Measurements from ENCODE around the gene ABL1.
"Not testable (repeated sequence)": the region's sequence is repeated elsewhere in the genome, so short reads cannot be mapped to it uniquely, and the experiment has no call there.

Gene ABL1

DNA sequence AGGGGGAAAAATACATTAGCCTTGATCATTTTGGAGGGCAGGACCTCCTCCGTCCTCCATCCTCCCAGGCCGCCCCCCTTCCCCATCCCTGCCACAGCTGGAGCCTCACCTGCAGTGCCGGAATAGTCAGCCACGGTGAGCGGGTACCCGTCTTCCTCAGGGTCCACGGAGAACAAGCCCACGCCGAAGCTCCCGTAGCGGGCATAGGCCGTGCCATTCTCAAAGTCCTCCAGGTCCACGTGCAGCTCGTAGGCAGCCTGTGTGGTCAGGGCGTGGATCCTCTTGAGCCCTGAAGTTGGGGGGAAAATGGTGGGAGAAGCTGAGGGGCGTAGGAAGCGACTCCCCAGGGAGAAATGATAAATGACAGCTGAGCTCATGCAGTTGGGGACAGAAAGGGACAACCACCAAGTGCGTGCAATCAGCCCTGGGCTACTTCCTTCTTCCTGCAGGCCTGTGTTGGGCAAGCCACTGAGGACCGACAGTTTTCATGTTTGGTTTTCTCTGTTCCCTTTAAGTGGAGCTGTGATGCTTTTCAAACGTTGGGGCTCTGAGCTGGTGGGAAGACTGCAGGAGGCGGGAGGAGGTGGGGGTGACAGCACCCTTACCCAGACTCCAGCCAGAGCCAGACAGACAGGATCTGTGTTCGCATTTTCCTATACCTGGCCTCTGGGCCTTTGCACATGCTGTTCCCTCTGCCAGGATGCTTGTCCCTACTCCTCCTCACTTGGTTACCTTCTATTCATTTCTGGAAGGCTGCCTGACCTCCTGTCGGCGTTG is 70.3 kb downstream of the ABL1 start:
- DNase-seq: no peak

DNA sequence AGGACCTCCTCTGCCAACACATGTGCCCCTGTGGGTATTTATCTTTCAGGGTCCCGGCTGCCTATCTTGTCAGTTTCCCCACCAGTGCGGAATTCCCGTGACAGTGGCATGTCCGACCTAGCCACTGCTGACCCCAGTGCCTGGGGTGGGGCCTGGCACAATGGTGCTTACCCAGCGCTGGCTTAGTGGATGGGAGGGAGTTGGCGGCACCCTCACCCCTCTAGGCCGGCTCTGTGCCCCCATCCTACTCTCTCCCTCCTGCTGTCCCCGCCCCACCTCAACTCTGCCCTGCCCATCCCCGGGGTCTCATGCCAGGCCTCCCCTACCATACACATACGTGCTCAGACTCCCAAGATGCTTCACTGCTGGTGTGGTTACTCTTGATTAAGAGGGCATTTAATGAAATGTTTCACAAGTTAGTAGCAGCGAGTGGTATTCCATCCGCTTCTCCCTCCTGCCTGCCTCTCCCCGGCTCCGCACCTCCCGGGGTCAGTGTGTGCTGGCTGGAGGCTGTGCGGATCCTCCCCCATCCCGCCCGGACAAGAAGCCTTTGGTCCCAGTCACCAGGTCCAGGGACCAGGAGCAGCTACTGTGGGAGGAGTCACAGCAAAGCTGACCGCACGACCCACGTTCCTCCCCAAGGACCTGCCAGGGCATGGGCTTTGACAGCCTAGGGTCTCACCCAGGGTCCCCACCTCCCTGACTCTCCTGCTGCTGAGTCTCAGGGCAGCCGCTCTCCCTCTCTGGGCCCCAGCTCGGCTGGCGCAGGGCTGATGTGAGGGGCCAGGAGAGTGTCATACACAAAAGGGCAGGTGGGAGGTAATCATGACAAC is 71.1 kb downstream of the ABL1 start:
- no peak for DNase-seq

DNA sequence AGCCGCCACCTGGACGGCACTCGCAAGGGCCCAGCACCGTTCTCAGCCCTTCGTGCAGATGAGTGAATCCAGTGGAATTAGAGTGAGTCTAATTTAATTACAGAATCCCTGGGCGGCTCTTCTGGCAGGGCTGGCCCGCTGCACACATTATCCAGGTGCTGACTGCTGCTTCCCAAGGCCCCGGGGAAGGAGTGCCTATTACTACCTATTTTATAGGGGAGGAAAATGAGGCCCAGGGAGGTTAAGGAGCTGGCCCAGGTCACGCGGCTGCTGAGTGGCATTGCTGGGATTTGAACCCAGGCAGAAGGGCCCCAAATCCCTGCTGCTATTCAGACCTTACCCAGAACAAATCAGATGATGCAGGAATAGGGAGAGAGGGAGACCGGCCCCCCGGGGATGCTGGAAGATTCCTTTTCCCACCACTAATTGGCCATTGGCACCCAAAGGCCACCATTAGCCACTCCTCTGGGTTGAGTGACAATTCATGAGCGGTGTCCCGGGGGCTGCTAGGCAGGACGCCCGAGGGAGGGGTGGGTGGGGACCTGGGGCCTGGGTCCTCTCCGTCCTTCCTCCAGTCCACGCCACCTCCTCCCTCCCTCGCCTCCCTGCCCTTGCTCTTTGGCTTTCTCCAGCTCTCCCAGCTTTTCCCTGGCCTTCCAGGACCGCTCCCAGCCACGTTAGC is 71.8 kb downstream of the ABL1 start:
- DNase-seq: no peak

DNA sequence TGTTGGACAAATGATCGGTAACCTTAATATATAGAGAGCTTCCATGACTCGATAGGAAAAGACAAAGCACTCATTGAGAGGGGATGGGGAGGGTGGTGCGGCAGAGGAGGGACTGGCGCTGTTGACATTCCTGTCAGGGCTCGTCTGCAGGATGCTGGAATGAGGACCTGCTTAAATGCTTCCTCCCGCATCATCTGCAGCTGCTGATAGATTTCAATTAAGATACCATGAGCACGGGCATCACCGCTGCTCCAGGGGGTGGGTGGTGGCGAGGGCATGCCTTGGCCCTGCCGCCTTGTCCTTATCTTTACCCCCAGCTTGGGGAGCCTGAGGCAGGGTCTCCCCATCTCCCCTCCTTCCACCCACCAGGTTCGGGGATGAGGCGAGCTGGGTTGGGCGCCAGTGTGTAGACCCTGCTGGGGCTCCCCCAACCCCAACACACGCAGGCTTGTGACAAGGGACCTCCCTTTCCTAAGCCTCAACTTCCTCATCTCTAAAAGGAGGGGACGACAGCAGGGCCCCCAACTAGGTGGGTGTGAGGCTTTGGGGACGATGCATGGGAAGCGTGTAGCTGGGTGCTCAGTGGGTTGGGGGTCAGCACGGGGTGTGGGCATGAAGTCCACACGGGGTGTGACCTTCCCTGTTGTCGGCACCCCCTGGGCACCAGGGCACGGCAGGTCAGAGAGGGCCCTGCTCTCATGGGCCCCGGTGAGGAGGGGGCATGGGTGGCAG is 73.3 kb downstream of the ABL1 start:
- no peak for DNase-seq

DNA sequence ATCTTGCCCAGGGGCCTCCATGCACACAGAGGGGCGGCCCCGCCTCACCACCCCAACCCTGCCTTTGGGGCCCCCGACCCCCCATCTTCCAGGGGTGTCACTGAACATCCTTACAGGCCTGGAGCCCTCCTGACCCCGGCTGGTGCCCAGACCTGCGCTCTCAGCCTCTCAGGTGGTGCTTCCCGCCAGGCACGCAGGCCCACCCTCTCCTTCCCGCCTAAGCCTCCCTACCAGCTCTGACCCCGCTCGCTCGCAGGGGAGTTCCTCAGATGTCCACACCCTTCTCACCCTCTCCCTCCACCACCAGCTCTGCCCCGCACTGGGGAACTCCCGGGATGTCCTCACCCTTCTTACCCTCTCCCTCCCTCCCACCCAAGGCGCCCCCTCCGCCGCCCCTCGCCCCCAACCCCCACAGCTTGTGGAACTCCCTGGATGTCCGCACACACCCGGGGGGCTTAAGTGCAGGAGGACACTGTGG is 73.9 kb downstream of the ABL1 start:
- DNase-seq: no peak

DNA sequence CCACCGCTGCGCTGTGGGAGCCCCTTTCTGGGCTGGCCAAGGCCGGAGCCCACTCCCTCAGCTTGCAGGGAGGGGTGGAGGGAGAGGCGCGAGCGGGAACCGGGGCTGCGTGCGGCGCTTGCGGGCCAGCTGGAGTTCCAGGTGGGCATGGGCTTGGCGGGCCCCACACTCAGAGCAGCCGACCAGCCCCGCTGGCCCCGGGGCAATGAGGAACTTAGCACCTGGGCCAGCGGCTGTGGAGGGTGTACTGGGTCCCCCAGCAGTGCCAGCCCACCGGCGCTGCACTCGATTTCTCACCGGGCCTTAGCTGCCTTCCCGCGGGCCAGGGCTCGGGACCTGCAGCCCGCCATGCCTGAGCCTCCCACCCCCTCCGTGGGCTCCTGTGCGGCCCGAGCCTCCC is 75.0 kb downstream of the ABL1 start:
- not testable (repeated sequence) for DNase-seq

DNA sequence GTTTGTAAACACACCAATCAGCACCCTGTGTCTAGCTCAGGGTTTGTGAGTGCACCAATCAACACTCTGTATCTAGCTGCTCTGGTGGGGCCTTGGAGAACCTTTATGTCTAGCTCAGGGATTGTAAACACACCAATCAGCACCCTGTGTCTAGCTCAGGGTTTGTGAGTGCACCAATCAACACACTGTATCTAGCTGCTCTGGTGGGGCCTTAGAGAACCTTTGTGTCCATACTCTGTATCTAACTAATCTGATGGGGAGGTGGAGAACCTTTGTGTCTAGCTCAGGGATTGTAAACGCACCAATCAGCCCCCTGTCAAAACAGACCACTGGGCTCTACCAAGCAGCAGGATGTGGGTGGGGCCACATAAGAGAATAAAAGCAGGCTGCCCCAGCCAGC is 75.6 kb downstream of the ABL1 start:
- DNase-seq: not testable (repeated sequence)

DNA sequence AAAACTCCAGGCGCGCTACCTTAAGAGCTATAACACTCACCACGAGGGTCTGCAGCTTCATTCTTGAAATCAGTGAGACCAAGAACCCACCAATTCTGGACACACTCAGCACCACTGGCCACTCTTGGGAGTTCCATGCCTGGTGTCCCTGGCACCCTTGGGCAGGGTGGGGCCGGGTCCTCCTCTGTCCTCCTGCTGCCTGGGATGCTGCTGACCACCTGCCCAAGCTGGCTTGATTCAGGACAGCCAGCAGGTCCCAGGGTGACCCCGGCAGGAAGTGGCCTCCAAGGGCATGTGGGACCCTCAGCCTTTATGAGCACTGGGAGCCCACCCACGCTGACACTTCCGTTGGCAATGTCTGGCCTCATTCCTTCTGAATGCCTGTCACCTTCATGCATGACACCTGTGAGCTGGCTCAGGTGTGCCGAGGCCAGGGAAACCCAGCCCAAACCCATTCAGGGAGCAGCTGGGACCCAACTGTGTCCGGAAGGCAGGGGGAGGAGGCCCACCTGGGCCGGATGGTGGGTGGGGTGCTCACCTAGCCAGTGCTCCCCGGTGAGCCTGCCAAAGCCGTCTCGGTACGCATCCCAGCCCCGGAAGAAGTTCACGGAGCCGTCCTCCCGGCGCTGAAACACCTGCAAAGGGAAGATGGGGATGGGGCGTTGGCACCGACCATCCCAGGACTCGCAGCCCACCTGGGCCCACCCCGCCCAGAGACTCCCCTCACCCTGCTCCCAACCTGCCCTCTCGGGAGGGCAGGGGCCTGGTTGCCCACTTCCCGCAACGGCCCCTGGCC is 76.4 kb downstream of the ABL1 start:
- DNase-seq: no peak

DNA sequence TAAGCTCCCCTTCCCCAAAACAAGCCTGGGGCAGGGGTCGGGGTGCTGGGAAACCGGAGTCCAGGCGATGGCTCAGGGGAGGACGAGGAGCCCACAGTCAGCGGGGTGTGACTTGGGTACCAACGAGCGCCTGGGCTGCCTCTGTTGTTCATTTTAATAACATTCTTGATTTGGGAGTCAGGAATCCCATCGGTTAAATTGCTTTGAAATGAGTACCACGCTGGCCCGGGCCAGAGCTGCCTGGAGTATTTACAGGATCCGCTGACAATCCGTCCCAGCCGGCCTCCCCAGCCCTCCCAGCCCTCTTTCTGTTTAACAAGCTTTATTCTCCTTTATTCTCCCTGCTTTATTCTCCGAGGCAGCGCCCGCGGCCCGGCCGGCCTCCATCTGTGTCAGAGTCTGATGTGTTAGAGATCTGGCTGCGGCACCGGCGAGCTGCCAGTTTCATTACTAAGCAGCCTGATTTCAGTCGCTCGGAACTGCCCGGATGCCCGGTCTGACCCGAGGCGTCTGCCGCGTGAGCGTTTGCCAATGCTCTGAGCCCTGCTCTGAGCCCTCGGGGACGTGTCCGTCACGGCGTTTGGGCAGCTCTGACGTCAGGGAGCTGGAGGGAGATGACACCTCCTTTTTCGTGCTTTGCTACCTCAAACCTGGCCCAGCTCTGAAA is 78.0 kb downstream of the ABL1 start:
- DNase-seq: no peak

DNA sequence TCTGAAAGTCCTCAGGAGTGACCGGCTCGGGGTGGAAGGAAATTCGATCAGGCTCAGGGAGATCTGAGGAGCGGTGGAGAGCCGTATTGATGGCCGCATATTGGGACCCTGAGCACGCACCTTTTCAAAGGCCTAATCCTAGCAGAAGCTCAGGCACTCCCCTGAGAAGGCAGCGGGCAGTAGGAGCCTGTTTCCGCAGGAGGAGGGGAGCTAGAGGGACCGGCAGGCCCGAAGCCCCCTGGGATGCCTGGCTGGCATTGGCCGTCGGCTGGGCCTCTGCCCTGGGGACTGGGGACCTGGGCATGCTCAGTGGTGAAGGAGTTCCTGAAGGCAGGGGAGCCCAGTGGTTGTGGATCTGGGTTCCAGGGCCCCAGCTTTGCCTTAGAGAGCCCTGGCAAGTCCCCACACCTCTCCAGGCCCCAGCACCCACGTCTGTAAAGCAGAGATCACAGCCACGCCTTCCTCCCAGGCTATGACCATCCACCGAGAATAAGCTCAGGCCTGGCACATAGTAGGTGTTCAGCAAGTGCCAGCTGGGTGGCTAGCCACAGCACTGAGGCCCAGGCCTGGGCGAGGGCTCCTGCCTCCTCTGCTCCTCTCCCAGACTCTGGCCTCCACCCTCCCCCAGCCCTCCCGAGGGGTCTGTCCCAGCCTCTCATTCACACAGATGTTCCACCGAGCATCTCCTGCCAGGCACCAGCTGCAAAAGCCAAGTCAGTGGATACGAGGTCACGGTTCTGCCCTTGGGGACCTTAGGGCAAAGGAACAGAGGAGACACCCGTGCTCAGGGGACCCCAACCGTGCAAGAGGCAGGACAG is 78.8 kb downstream of the ABL1 start:
- DNase-seq: no peak

DNA sequence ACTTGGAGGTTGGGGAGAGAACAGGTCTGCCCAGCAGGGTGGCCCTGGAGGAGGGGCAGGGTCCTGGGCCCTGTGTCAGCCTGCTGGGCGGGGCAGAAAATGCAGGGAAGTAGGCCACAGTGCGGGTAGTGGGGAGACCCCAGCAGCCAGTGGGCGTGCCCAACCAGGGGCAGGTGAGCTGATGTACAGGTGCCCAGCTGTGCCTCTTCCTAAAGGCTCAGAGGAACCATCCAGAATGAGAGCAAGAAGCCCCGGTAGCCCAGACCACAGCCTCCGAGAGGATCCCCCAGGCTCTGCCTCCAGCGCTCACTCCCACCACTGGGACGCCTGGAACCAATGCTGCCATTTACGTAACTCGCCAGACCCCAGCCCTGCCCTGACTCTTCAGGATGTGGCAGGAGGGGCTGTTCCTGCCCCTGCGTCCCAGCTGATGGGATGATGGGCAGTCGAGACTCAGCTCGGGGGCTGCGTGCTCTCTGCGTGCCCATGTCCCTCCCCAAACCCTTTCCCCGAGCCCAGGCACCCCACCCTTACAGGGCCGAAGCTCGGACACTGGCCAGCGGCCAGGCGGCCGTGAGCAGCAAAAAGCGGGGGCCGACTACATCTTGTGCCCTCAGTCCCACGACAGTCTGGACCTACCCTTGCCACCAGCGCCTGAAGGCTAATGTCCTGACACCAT is 79.5 kb downstream of the ABL1 start:
- no peak for DNase-seq

DNA sequence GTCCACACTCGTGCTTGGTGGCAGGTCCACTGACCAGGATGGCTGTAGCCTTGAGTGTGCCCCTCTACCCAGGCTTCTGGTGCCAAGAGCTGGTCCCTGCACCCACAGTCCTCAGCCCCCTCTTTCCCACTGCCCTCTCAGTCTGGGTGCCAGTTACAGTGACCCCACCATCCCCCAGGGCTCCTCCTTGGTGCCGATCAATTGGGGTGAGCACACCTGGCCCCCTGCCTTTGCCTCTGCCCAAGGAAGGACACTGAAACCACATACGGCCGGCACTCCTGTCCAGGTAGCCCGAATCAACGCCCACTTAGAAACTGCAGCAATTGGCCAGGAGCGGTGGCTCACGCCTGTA is 80.0 kb downstream of the ABL1 start:
- no peak for DNase-seq

DNA sequence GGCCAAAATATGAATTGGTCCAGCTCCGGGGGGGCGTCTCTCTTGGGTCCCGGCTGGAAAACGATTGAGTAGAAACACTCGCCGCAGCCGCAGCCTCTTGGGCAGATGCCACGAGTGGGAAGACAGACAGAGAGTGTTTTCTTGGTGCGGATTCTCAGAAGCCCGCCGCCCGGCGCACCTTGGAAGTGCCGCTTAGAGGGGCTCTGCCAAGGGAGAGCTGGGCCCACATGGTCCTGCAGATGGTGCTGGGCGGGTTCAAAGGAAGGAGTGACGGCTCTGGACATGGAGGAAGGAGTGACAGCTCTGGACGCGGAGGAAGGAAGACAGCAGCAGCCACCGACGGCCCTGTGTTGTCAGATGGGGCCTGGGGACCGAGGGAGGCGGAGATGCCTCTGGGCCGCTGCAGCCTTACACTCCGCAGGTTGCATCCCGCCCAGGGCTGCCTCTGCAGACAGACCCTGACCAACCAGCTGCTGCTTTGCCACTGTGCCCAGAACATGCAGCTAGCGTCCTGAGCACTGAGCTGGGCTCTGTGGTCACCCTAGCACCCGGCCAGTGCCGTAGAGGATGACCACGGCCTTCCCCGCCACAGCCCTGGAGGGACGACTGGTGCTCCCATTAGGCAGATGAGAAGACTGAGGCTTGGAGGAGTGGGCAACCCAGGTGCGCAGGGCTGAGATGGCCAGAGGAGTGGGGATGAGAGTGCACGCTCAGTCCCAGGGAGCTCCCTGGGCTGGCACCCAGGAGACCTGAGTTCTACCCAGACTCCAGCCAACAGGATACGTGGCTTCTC is 82.3 kb downstream of the ABL1 start:
- DNase-seq: no peak

DNA sequence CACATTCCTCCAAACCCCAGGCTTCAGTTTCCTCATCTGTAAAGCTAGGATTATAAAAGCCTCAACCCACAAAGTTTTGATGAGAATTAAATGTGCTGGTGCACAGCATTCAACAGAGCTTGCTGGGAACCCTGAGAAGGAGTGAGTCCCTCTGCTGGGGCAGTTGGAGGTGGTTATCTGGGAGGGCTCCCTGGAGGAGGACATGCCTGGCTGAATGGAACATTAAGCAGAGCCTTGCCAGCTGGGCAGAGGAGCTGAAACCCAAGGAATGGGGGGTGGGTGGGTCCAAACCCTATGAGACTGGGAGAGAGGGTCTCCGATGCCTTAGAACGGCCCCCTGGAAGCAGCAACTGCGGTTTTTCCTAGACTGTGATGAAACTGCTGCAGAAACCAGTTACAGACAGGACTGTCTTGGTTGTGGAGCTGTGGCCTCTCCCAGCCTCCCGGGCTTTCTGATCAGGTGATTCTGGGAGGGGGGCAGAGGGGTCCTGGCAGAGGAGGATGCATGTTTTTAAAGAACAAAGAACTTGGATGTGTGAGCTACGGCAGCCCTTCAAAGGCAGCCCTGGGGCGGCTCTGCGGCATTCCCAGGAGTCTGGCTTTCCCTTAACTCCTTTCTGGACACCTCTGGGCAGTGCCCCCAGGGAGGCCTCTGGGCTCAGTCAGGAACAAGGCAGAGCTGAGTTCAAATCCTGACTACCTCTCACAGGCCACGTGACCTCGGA is 83.2 kb downstream of the ABL1 start:
- no peak for DNase-seq

DNA sequence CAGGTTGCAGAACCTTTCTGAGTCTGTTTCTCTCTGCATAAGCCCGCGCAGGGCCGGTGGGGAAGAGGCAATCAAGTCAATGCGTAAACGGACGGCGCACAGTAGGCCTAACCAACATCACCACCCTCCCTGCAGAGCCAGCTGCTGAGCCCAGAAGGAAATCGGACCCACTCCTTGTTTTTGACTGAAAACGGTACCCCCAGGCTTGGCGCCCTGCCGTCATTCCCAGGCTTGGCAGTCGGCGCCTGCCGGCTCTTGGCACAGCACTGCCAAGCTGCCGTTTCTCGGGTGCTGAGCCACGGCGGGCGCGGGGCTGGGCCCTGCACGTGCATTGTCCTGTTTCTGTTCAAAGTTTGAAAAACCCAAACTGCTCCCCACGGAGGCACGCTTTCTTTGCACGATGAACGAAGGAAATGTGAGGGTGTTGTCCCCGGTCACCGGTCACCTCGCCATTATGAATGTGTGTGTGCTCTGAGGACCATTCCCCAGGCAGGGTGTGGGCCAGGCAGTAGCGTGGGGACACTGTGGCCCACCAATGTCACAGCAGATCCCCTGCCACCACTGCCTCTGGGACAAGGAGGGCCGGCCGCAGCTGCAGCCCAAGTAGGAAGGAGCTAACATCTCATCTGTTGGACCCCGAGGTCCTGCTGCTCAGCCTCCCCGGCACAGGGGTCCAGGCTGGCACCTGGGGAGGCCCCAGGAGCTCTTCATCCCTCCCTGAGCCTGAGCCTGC is 83.9 kb downstream of the ABL1 start:
- no peak for DNase-seq

DNA sequence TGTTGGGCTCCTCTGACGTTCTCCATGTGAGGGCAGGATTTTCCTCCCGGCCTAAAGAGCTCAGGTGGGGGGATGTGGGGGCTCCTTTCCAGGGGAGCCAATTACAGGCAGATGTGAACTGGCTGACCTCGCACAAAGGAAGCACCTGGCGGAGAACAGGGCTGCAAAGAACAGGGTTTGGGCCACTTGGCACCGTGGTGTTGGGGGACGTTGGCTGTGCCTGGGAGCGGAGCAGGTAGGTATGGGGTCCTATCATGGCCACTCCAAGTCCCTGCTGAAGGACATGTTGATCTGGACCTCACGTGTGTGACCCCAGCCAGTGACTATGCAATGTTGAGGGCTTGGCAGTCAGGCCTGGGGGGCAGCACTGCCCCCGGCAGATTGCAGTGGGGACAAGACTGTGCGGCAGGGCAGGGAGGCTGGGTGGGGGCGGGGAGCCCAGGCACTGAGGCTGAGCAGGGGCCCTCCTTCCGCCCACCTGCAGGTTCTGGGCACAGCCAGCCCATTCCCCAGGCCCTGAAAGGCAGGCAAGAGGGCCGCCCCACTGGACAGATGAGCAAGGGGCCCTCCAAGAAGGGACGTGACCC is 84.6 kb downstream of the ABL1 start:
- no peak for DNase-seq

DNA sequence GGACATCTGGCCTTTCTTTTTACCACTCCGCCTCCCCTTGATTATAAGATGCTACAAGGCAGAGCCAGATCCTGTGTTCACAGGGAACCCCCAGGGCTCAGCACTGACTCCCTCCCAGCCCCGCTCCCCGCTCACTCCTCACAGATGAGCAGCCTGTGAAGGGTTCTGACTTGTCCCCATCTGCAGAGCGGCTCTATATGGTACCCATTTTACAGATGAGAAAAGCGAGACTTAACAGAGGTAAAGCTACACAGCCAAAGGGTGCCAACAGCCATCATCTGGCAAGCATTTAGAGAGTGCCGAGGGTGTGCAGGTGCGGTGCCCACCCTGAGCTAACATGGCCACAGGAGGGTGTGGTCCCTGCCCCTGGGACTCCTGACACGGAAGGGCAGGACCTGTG is 85.2 kb downstream of the ABL1 start:
- no peak for DNase-seq

All from NCI-H1092 (cell line).